Transverse colon (tissue), 4 donors: Measurements from ENCODE around the gene BORCS5.

ENCODE experiments used
- CTCF ChIP-seq, 5 experiments: fragments of 200-600 bp in 3 of 5; fragments of 450-650 bp in 2 of 5; sonication (generic) in 3 of 5; IDR thresholded peaks; 1 replicate in 2 of 5; 2 replicates in 3 of 5; pipeline ENCODE4 v1.5.1; 2016 to 2017; ENCODE audit warnings: antibody characterized with exemption in 5 of 5, inconsistent platforms in 3 of 5, mild to moderate bottlenecking in 2 of 5, moderate library complexity in 1 of 5
- EP300 ChIP-seq: sonication (generic); formaldehyde crosslinking; IDR thresholded peaks from one replicate; pipeline ENCODE4 v1.6.1; 2017; ENCODE audit warnings: antibody characterized with exemption, low read depth
- POLR2AphosphoS5 ChIP-seq, 3 donors: sonication (generic); formaldehyde crosslinking; IDR thresholded peaks; one replicate each; pipeline ENCODE4 v1.6.1; 2016; ENCODE audit warnings: antibody characterized with exemption in 3 of 3

GRCh38 chr12:12366701-12367481 is 10.0 kb downstream of the BORCS5 start:
- TF ChIP-seq CTCF (IDR thresholded peaks at IDR 0.05) (no peak), POLR2AphosphoS5 (IDR thresholded peaks at IDR 0.05) (no peak), EP300 (no peak)
